Smooth muscle cell (in vitro differentiated cells): Measurements from ENCODE around the gene CCNK. TPM values are rescaled to one million over a fixed set of nuclear protein-coding genes. Genes with fewer than 3 reads are reported as not detected.

Source experiments
- DNase-seq: peaks from one replicate; lab custom pipeline; 2025; ENCODE audit not compliant: unreplicated experiment; lab: John Stamatoyannopoulos, UW
- H2AFZ ChIP-seq: fragments of 200-600 bp; sonication (generic); 2 replicates; pipeline ENCODE4 v1.6.0; 2016; ENCODE audit warnings: antibody characterized with exemption, low read depth, mild to moderate bottlenecking
- H3F3A ChIP-seq: fragments of 200-600 bp; sonication (generic); 2 replicates; pipeline ENCODE4 v1.6.0; 2017; ENCODE audit warnings: antibody characterized with exemption, low read depth
- H3K27ac ChIP-seq: fragments of 200-600 bp; sonication (generic); 2 replicates; pipeline ENCODE4 v1.5.1; 2016; ENCODE audit warnings: low read depth, mild to moderate bottlenecking
- H3K27me3 ChIP-seq: fragments of 200-600 bp; sonication (generic); 2 replicates; pipeline ENCODE4 v1.6.1; 2016; ENCODE audit warnings: low read depth, mild to moderate bottlenecking
- H3K36me3 ChIP-seq: fragments of 200-600 bp; sonication (generic); 2 replicates; pipeline ENCODE4 v1.5.1; 2016; ENCODE audit warnings: low read depth
- H3K4me1 ChIP-seq: fragments of 200-600 bp; sonication (generic); 2 replicates; pipeline ENCODE4 v1.5.1; 2016; ENCODE audit warnings: low read depth
- H3K4me2 ChIP-seq: fragments of 200-600 bp; sonication (generic); 2 replicates; pipeline ENCODE4 v1.6.0; 2016; ENCODE audit warnings: mild to moderate bottlenecking
- H3K4me3 ChIP-seq: fragments of 200-600 bp; sonication (generic); 2 replicates; pipeline ENCODE4 v1.5.1; 2016; ENCODE audit warnings: mild to moderate bottlenecking
- H3K79me2 ChIP-seq: fragments of 200-600 bp; sonication (generic); 2 replicates; pipeline ENCODE4 v1.6.0; 2016; ENCODE audit warnings: low read depth, mild to moderate bottlenecking
- H3K9ac ChIP-seq: fragments of 200-600 bp; sonication (generic); 2 replicates; pipeline ENCODE4 v1.6.0; 2016; ENCODE audit warnings: low read depth
- H3K9me3 ChIP-seq: fragments of 200-600 bp; sonication (generic); replicated peaks from 2 replicates; pipeline ENCODE4 v1.5.1; 2016; ENCODE audit warnings: low read depth
- H4K20me1 ChIP-seq: fragments of 200-600 bp; sonication (generic); 2 replicates; pipeline ENCODE4 v1.6.0; 2016; ENCODE audit warnings: low read depth
- CTCF ChIP-seq: fragments of 200-600 bp; sonication (generic); IDR thresholded peaks from 2 replicates; pipeline ENCODE4 v1.5.1; 2017; ENCODE audit warnings: borderline replicate concordance, mild to moderate bottlenecking, antibody characterized with exemption; ENCODE audit not compliant: insufficient read depth, poor library complexity, severe bottlenecking
- WGBS: methylation state at CpG from one replicate; pipeline ENCODE4 v1.1.7; 2016; ENCODE audit warnings: low lambda C conversion rate; 5-methylcytosine and 5-hydroxymethylcytosine counted together
- polyA plus RNA-seq: library from polyadenylated mRNA; unstranded; fragments of >200 nt; fragmentation: Nextera tagmentation; extraction: Ambion mirVana; gene quantifications from 2 replicates; pipeline ENCODE4 v1.2.1, GENCODE V29; 2016
- total RNA-seq: library from RNA; depleted of rRNA; stranded (reverse); fragments of >200 nt; gene quantifications from 2 replicates; pipeline ENCODE4 v1.2.3, GENCODE V29; 2014

The CCNK gene
- total and polyA plus RNA-seq, 2 experiments from 2014 or later = 14.6 to 32.9 TPM

GRCh38 chr14:99544991-99545390 is 63.8 kb downstream of the CCNK start:
- Histone ChIP-seq H4K20me1 (peaks cover 53% of the 10 kb centered on the region), H3K79me2 (peaks cover 4% of the 10 kb centered on the region), H3K4me1 (peaks cover 47% of the 10 kb centered on the region), H3K36me3 (no peaks in the 10 kb centered on the region), H3K27me3 (no peaks in the 10 kb centered on the region), H3F3A (no peaks in the 10 kb centered on the region), H2AFZ (no peak overlapping the region), H3K4me2 (no peak overlapping the region), H3K9me3 (no peaks in the 10 kb centered on the region), H3K27ac (no peak overlapping the region), H3K9ac (no peak overlapping the region), H3K4me3 (no peak overlapping the region)
- no peak for DNase-seq
- no peak for TF ChIP-seq CTCF
- 65% methylated on average over 11 of the region's 11 CpGs for WGBS

- peaks cover 4% of the 10 kb centered on the region for H3K79me2 ChIP-seq
- 83% methylated on average over 6 of the region's 6 CpGs for WGBS
These were observed 64.4 kb downstream of the CCNK start for GRCh38 chr14:99545586-99545985.

GRCh38 chr14:99546234-99546879 is 65.1 kb downstream of the CCNK start:
- Histone ChIP-seq H3K4me2 (no peak overlapping the region), H3K4me3 (no peak overlapping the region), H3K9me3 (no peaks in the 10 kb centered on the region), H3F3A (no peaks in the 10 kb centered on the region), H3K9ac (no peak overlapping the region), H3K36me3 (no peaks in the 10 kb centered on the region), H4K20me1 (peaks cover 59% of the 10 kb centered on the region), H3K27me3 (no peaks in the 10 kb centered on the region), H3K79me2 (peaks cover 7% of the 10 kb centered on the region), H3K27ac (no peak overlapping the region), H2AFZ (no peak overlapping the region), H3K4me1 (peaks cover 37% of the 10 kb centered on the region)
- WGBS = 63% methylated on average over 13 of the region's 13 CpGs
- TF ChIP-seq CTCF = no peak
- no peak for DNase-seq

More at GRCh38 chr14:99545586-99545985, 64.4 kb downstream of the CCNK start:
- Histone ChIP-seq H3F3A (no peaks in the 10 kb centered on the region), H3K9ac (no peak overlapping the region), H3K4me3 (no peak overlapping the region), H3K36me3 (no peaks in the 10 kb centered on the region), H3K27me3 (no peaks in the 10 kb centered on the region), H3K27ac (no peak overlapping the region), H2AFZ (no peak overlapping the region), H3K9me3 (no peaks in the 10 kb centered on the region), H3K4me2 (no peak overlapping the region), H4K20me1 (peaks cover 58% of the 10 kb centered on the region), H3K4me1 (peaks cover 44% of the 10 kb centered on the region)
- no peak for TF ChIP-seq CTCF
- no peak for DNase-seq

GRCh38 chr14:99548255-99548654 is 67.0 kb downstream of the CCNK start:
- Histone ChIP-seq H3K36me3 (no peaks in the 10 kb centered on the region), H2AFZ (no peak overlapping the region), H3K4me3 (no peak overlapping the region), H3F3A (no peaks in the 10 kb centered on the region), H3K79me2 (peaks cover 4% of the 10 kb centered on the region), H3K27me3 (no peaks in the 10 kb centered on the region), H3K9ac (no peak overlapping the region), H3K9me3 (no peaks in the 10 kb centered on the region), H4K20me1 (peaks cover 47% of the 10 kb centered on the region), H3K4me1 (peaks cover 29% of the 10 kb centered on the region), H3K4me2 (no peak overlapping the region), H3K27ac (no peak overlapping the region)
- WGBS = 95% methylated on average over 18 of the region's 18 CpGs
- no peak for TF ChIP-seq CTCF
- no peak for DNase-seq
